Measurements from ENCODE around the gene CAMKMT. TPM values are rescaled to one million over a fixed set of nuclear protein-coding genes. Genes with fewer than 3 reads are reported as not detected.

CAMKMT gene
- total RNA-seq, 3 donors from 2014 or later (not counting 1 experiment from before 2014, with no cell fraction given): 18.1 to 25.0 (median 20.6) TPM

GRCh38 chr2:44531289-44531688 is 169.5 kb downstream of the CAMKMT start:
- 100% methylated on average over 1 of the region's 2 CpGs for WGBS (ENCODE audit: insufficient coverage)
- H3K4me3 Mint-ChIP-seq: no peak overlapping the region
- no peak overlapping the region for H3K27ac Mint-ChIP-seq
- ATAC-seq (no peak), DNase-seq (no peak)
- intact Hi-C loops (cut with micrococcal nuclease): loop anchor here (5.0 kb wide), 1 partner anchor 1381 kb away; no protein-coding TSS in a partner anchor
- no peaks in the 10 kb centered on the region for H3K4me1 ChIP-seq (ENCODE audit: control insufficient read depth, insufficient read depth, low read length)
- peaks cover 0 to 3% of the 10 kb centered on the region in 2 donors for H3K9me3 Mint-ChIP-seq
- H3K27ac ChIP-seq (ENCODE audit: low read length): no peak overlapping the region
- TF ChIP-seq CTCF (IDR thresholded peaks at IDR 0.05): no peak
- no peaks in the 10 kb centered on the region for H3K9me3 ChIP-seq (ENCODE audit: control insufficient read depth, insufficient read depth, low read length)
- no peaks in the 10 kb centered on the region for H3K27me3 ChIP-seq (ENCODE audit: control insufficient read depth, insufficient read depth, low read length)
- no peaks in the 10 kb centered on the region for H3K27me3 Mint-ChIP-seq (ENCODE audit: low read depth in 2 of 2)
- peaks cover 0 to 7% of the 10 kb centered on the region in 2 donors for H3K4me1 Mint-ChIP-seq
- H3K4me3 ChIP-seq (ENCODE audit: low read length): no peak overlapping the region
- no peaks in the 10 kb centered on the region for H3K36me3 ChIP-seq (ENCODE audit: control insufficient read depth, insufficient read depth, low read length)
- H3K36me3 Mint-ChIP-seq: no peaks in the 10 kb centered on the region

GRCh38 chr2:44532031-44532430 is 170.3 kb downstream of the CAMKMT start:
- H3K4me1 ChIP-seq (ENCODE audit: control insufficient read depth, insufficient read depth, low read length): no peaks in the 10 kb centered on the region
- H3K4me3 ChIP-seq (ENCODE audit: low read length): no peak overlapping the region
- Mint-ChIP-seq H3K27me3 (ENCODE audit: low read depth in 2 of 2) (no peaks in the 10 kb centered on the region), H3K4me1 (peaks cover 0 to 7% of the 10 kb centered on the region in 2 donors), H3K27ac (no peak overlapping the region), H3K36me3 (no peaks in the 10 kb centered on the region), H3K9me3 (peaks cover 0 to 3% of the 10 kb centered on the region in 2 donors), H3K4me3 (no peak overlapping the region)
- no peak for TF ChIP-seq CTCF (IDR thresholded peaks at IDR 0.05)
- WGBS (ENCODE audit: insufficient coverage): no CpG with 5 or more reads among the region's 2 CpGs
- DNase-seq (no peak), ATAC-seq (no peak)
- H3K9me3 ChIP-seq (ENCODE audit: control insufficient read depth, insufficient read depth, low read length): no peaks in the 10 kb centered on the region
- intact Hi-C loops (cut with micrococcal nuclease): loop anchor here (5.0 kb wide), 1 partner anchor 1380 kb away; no protein-coding TSS in a partner anchor
- no peaks in the 10 kb centered on the region for H3K27me3 ChIP-seq (ENCODE audit: control insufficient read depth, insufficient read depth, low read length)
- no peaks in the 10 kb centered on the region for H3K36me3 ChIP-seq (ENCODE audit: control insufficient read depth, insufficient read depth, low read length)
- H3K27ac ChIP-seq (ENCODE audit: low read length): no peak overlapping the region

- H3K4me3 ChIP-seq (ENCODE audit: low read length): no peak overlapping the region
- H3K27ac ChIP-seq (ENCODE audit: low read length): no peak overlapping the region
- H3K36me3 ChIP-seq (ENCODE audit: control insufficient read depth, insufficient read depth, low read length): no peaks in the 10 kb centered on the region
- ATAC-seq (no peak), DNase-seq (no peak)
- H3K4me1 ChIP-seq (ENCODE audit: control insufficient read depth, insufficient read depth, low read length): no peaks in the 10 kb centered on the region
- H3K9me3 ChIP-seq (ENCODE audit: control insufficient read depth, insufficient read depth, low read length): no peaks in the 10 kb centered on the region
- Mint-ChIP-seq H3K4me3 (no peak overlapping the region), H3K36me3 (no peaks in the 10 kb centered on the region), H3K27me3 (ENCODE audit: low read depth in 2 of 2) (no peaks in the 10 kb centered on the region), H3K27ac (no peak overlapping the region), H3K4me1 (peaks cover 0 to 7% of the 10 kb centered on the region in 2 donors), H3K9me3 (peaks cover 0 to 3% of the 10 kb centered on the region in 2 donors)
- no peaks in the 10 kb centered on the region for H3K27me3 ChIP-seq (ENCODE audit: control insufficient read depth, insufficient read depth, low read length)
- intact Hi-C loops (cut with micrococcal nuclease): loop anchor here (5.0 kb wide), 1 partner anchor 1379 kb away; no protein-coding TSS in a partner anchor
- TF ChIP-seq CTCF (IDR thresholded peaks at IDR 0.05): no peak
- WGBS (ENCODE audit: insufficient coverage): no CpG with 5 or more reads among the region's 1 CpG
Measured at GRCh38 chr2:44533508-44533907, 171.8 kb downstream of the CAMKMT start.

- no peak for TF ChIP-seq CTCF (IDR thresholded peaks at IDR 0.05)
- H3K4me1 ChIP-seq (ENCODE audit: control insufficient read depth, insufficient read depth, low read length): no peaks in the 10 kb centered on the region
- ATAC-seq (no peak), DNase-seq (no peak)
- H3K36me3 ChIP-seq (ENCODE audit: control insufficient read depth, insufficient read depth, low read length): no peaks in the 10 kb centered on the region
- Mint-ChIP-seq H3K4me1 (peaks cover 0 to 7% of the 10 kb centered on the region in 2 donors), H3K27ac (no peak overlapping the region), H3K36me3 (no peaks in the 10 kb centered on the region), H3K4me3 (no peak overlapping the region), H3K9me3 (peaks cover 0 to 3% of the 10 kb centered on the region in 2 donors), H3K27me3 (ENCODE audit: low read depth in 2 of 2) (no peaks in the 10 kb centered on the region)
- H3K27ac ChIP-seq (ENCODE audit: low read length): no peak overlapping the region
- H3K27me3 ChIP-seq (ENCODE audit: control insufficient read depth, insufficient read depth, low read length): no peaks in the 10 kb centered on the region
- 91% methylated on average over 1 of the region's 1 CpG for WGBS (ENCODE audit: insufficient coverage)
- H3K4me3 ChIP-seq (ENCODE audit: low read length): no peak overlapping the region
- intact Hi-C loops (cut with micrococcal nuclease): no loop called here
- H3K9me3 ChIP-seq (ENCODE audit: control insufficient read depth, insufficient read depth, low read length): no peaks in the 10 kb centered on the region
Measured at GRCh38 chr2:44535376-44535775, 173.6 kb downstream of the CAMKMT start.
